Tibial artery (tissue), 4 donors: ENCODE data around the gene THAP2.

Source experiments
- DNase-seq, 2 donors: peaks; one replicate each; pipeline ENCODE4 v3.0.0-alpha.2; 2019
- H3K27ac ChIP-seq, 2 donors: fragments of 200-600 bp; sonication (generic) in 1 of 2; 1 replicate in 1 of 2; 2 replicates in 1 of 2; pipeline ENCODE4 v1.5.1; 2018 to 2019; ENCODE audit warnings: mild to moderate bottlenecking in 1 of 2
- H3K27me3 ChIP-seq, 2 donors: fragments of 200-600 bp; sonication (generic) in 1 of 2; one replicate each; pipeline versions ENCODE4 v1.5.1 to v1.6.0; 2016 to 2019
- H3K36me3 ChIP-seq, 3 donors: fragments of 200-600 bp; sonication (generic) in 2 of 3; one replicate each; pipeline ENCODE4 v1.5.1; 2016 to 2019; ENCODE audit warnings: mild to moderate bottlenecking in 2 of 3
- H3K4me1 ChIP-seq, 4 donors: fragments of 200-600 bp; sonication (generic) in 2 of 4; 1 replicate in 3 of 4; 2 replicates in 1 of 4; pipeline ENCODE4 v1.5.1; 2016 to 2019
- H3K4me3 ChIP-seq, 2 donors: fragments of 200-600 bp; sonication (generic) in 1 of 2; 1 replicate in 1 of 2; 2 replicates in 1 of 2; pipeline ENCODE4 v1.5.1; 2018 to 2019; ENCODE audit warnings: mild to moderate bottlenecking in 2 of 2
- H3K9me3 ChIP-seq, 3 donors: fragments of 200-600 bp; sonication (generic) in 1 of 3; one replicate each; pipeline ENCODE4 v1.5.1; 2016 to 2019
- CTCF ChIP-seq, 2 experiments: fragments of 200-600 bp in 1 of 2; fragments of 450-650 bp in 1 of 2; IDR thresholded peaks; one replicate each; pipeline ENCODE4 v1.5.1; 2017 to 2019; ENCODE audit warnings: antibody characterized with exemption in 2 of 2, mild to moderate bottlenecking in 1 of 2, moderate library complexity in 1 of 2
- intact Hi-C: fragments of 100-400 bp; cut with DNase I; formaldehyde crosslinking; loops from one replicate; pipeline ENCODE4 v1.15.0; 2023; ENCODE audit warnings: low total_unique reads

The THAP2 gene

GRCh38 chr12:71627438-71628002, 36.6 kb upstream of the THAP2 start:
- intact Hi-C loops = no loop called here
- H3K4me3 ChIP-seq = no peak overlapping the region
- no peak for TF ChIP-seq CTCF (IDR thresholded peaks at IDR 0.05)
- no peaks in the 10 kb centered on the region for H3K9me3 ChIP-seq
- no peak for DNase-seq
- H3K4me1 ChIP-seq = no peaks in the 10 kb centered on the region
- H3K36me3 ChIP-seq = peaks cover 88 to 99% (median 97%) of the 10 kb centered on the region in 3 donors
- no peaks in the 10 kb centered on the region for H3K27me3 ChIP-seq
- no peak overlapping the region for H3K27ac ChIP-seq

- Histone ChIP-seq H3K4me3 (no peak overlapping the region), H3K27ac (no peak overlapping the region), H3K4me1 (peaks cover 0 to 20% (median 0%) of the 10 kb centered on the region in 4 donors), H3K9me3 (no peaks in the 10 kb centered on the region), H3K27me3 (no peaks in the 10 kb centered on the region), H3K36me3 (peaks cover 68 to 76% (median 72%) of the 10 kb centered on the region in 3 donors)
- no peak for DNase-seq
- intact Hi-C loops = no loop called here
- peak; percentile 65 to 76 for TF ChIP-seq CTCF (IDR thresholded peaks at IDR 0.05)
Measured at GRCh38 chr12:71636704-71637115, 27.4 kb upstream of the THAP2 start.

- peaks cover 64 to 72% (median 70%) of the 10 kb centered on the region in 3 donors for H3K36me3 ChIP-seq
- TF ChIP-seq CTCF (IDR thresholded peaks at IDR 0.05) = no peak
- no peak for DNase-seq
- H3K4me3 ChIP-seq = no peak overlapping the region
- H3K4me1 ChIP-seq = peaks cover 0 to 20% (median 0%) of the 10 kb centered on the region in 4 donors
- no peaks in the 10 kb centered on the region for H3K9me3 ChIP-seq
- H3K27me3 ChIP-seq = no peaks in the 10 kb centered on the region
- intact Hi-C loops = no loop called here
- no peak overlapping the region for H3K27ac ChIP-seq
Measured at GRCh38 chr12:71638499-71638898, 25.6 kb upstream of the THAP2 start.

GRCh38 chr12:71639341-71639760, 24.8 kb upstream of the THAP2 start:
- Histone ChIP-seq H3K36me3 (peaks cover 64 to 72% (median 70%) of the 10 kb centered on the region in 3 donors), H3K27ac (no peak overlapping the region), H3K27me3 (no peaks in the 10 kb centered on the region), H3K9me3 (no peaks in the 10 kb centered on the region), H3K4me1 (peaks cover 0 to 20% (median 0%) of the 10 kb centered on the region in 4 donors), H3K4me3 (no peak overlapping the region)
- intact Hi-C loops = no loop called here
- no peak for DNase-seq
- TF ChIP-seq CTCF (IDR thresholded peaks at IDR 0.05) = no peak

- peak in 1 of 2 donors; percentile 43 for DNase-seq
- intact Hi-C loops = no loop called here
- Histone ChIP-seq H3K4me1 (peaks cover 0 to 20% (median 0%) of the 10 kb centered on the region in 4 donors), H3K27me3 (no peaks in the 10 kb centered on the region), H3K27ac (no peak overlapping the region), H3K9me3 (no peaks in the 10 kb centered on the region), H3K36me3 (peaks cover 63 to 72% (median 70%) of the 10 kb centered on the region in 3 donors), H3K4me3 (no peak overlapping the region)
- no peak for TF ChIP-seq CTCF (IDR thresholded peaks at IDR 0.05)
Measured at GRCh38 chr12:71640316-71640715, 23.8 kb upstream of the THAP2 start.
